Heart left ventricle (tissue), 16 donors: ENCODE measurements around the gene C1orf21. TPM values are rescaled to one million over a fixed set of nuclear protein-coding genes. Genes with fewer than 3 reads are reported as not detected.

ENCODE experiments used
- ATAC-seq, 4 donors: fragments of 200-7000 bp; cut with Tn5 transposase; one replicate each; pipeline ENCODE4 v1.9.1; 2020 to 2022; ENCODE audit warnings: moderate library complexity in 4 of 4, mild to moderate bottlenecking in 3 of 4, moderate number of reproducible peaks in 1 of 4
- DNase-seq, 5 donors: peaks; one replicate each; pipeline ENCODE4 v3.0.0-alpha.2; 2020
- H3K27ac ChIP-seq, 12 donors: fragments of 200-600 bp; sonication (generic) in 4 of 12; one replicate each; pipeline versions ENCODE4 v1.5.0 to v1.8.0; 2016 to 2022; ENCODE audit warnings: mild to moderate bottlenecking in 2 of 12
- H3K27me3 ChIP-seq, 9 donors: fragments of 200-600 bp; sonication (generic) in 2 of 9; one replicate each; pipeline versions ENCODE4 v1.5.1 to v1.8.0; 2016 to 2022; ENCODE audit warnings: mild to moderate bottlenecking in 3 of 9
- H3K36me3 ChIP-seq, 9 donors: fragments of 200-600 bp; sonication (generic) in 2 of 9; one replicate each; pipeline versions ENCODE4 v1.5.0 to v1.8.0; 2018 to 2022; ENCODE audit warnings: mild to moderate bottlenecking in 2 of 9
- H3K4me1 ChIP-seq, 12 donors: fragments of 200-600 bp; sonication (generic) in 4 of 12; one replicate each; pipeline versions ENCODE4 v1.5.0 to v1.8.0; 2016 to 2022; ENCODE audit warnings: mild to moderate bottlenecking in 3 of 12
- H3K4me3 ChIP-seq, 12 donors: fragments of 200-600 bp; sonication (generic) in 4 of 12; one replicate each; pipeline versions ENCODE4 v1.5.0 to v1.8.0; 2017 to 2022; ENCODE audit warnings: mild to moderate bottlenecking in 9 of 12, moderate library complexity in 4 of 12
- H3K9me3 ChIP-seq, 12 donors: fragments of 200-600 bp; sonication (generic) in 4 of 12; one replicate each; pipeline versions ENCODE4 v1.5.0 to v1.8.0; 2016 to 2022; ENCODE audit warnings: mild to moderate bottlenecking in 1 of 12
- POLR2A ChIP-seq, 2 donors: fragments of 450-650 bp; IDR thresholded peaks; one replicate each; pipeline ENCODE4 v1.6.1; 2017; ENCODE audit warnings: antibody characterized with exemption in 2 of 2, mild to moderate bottlenecking in 2 of 2, moderate library complexity in 2 of 2
- WGBS, 4 donors: extraction: QIAGEN DNeasy Blood & Tissue Kit in 2 of 4; methylation state at CpG; one replicate each; pipeline versions ENCODE4 v1.1.5 to v1.1.7; 2013 to 2018; 5-methylcytosine and 5-hydroxymethylcytosine counted together
- intact Hi-C, 10 donors: fragments of 100-400 bp; cut with DNase I; formaldehyde crosslinking; loops; one replicate each; pipeline versions ENCODE4 v1.11.1 to v1.14.2; 2022
- polyA plus RNA-seq, 2 donors: library from polyadenylated mRNA; stranded (reverse); fragments of 200-250 nt; gene quantifications; one replicate each; pipeline ENCODE4 v1.2.3, GENCODE V29; 2013
- total RNA-seq, 9 donors: library from RNA; depleted of rRNA in 2 of 9; stranded (reverse); fragments of >200 nt in 2 of 9; fragmentation: NEBNext Ultra II Directional in 3 of 9; extraction: Animal tissue kit (Norgen Biotek cat#: 25700) in 3 of 9; gene quantifications; one replicate each; pipeline versions ENCODE4 v1.1.0 to v1.2.4, GENCODE V29; 2016 to 2023
- TF ChIP-seq, protein P1 (sequence below), 12 donors: fragments of 200-600 bp; sonication (generic) in 4 of 12; IDR thresholded peaks; one replicate each; pipeline versions ENCODE4 v1.5.0 to v1.8.0; 2018 to 2022; ENCODE audit warnings: antibody characterized with exemption in 12 of 12, mild to moderate bottlenecking in 5 of 12
- donor health status: ischemic (EF 13 %, LVEDD 7.1; RV severe dilation, severe dysfunction).
- donor health status: healthy with polysubstance abuse.
- donor health status: DM: no; HTN: yes; CAD: no.
- donor health status: DM: no; HTN: no; CAD: no.
- donor health status: ischemic (EF 25% LVEDD 6.9; RV normal size, moderate dysfunction).
- donor health status: ischemic (EF 25% LVEDD 5.7; RV mildly dilated, moderate dysfunction).
- donor health status: healthy.
- donor health status: DM: yes; HTN: yes; CAD: no.
- donor health status: ischemic (EF 35%, LVEDD 5.7; RV mildly dilated, moderate dysfunction).
- donor health status: nonischemic (EF 11% LVEDD 7.7; RV severe dilation, severe dysfunction).
- donor health status: DM: yes; HTN: yes; CAD: no.
- donor health status: PGD.
- donor health status: ischemic (EF 29% LVEDD 5.4; RV normal size, mild dysfunction).
- donor health status: nonischemic (EF 23%, LVEDD 6.1; RV moderate dilation, normal function).

C1orf21 gene
- total and polyA plus RNA-seq, 11 donors = 32.0 to 81.3 (median 68.4) TPM

DNA sequence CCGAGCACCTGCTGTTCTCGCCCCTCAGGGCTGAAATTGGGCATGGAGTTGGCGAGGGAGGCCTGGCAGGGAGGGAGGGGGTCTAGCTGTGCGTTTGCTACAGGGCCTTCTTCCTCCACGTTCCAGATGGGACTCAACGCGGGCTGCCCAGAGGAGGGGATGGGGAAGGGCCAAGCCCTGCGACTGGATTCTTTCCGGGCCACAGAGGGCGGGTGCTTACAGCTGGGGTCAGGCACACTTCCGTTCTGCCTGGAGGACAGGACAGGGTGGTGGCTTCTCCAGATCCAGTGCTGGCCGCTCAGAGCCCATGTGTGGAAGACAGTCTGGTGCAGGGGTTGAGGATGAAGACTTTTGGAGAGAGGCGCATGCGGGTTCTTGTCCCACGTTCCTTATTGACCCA, 277.8 kb downstream of the C1orf21 start:
- peak overlapping the region in 5 of 12 donors; percentile 44 to 50 (median 47) for H3K4me3 ChIP-seq
- peaks cover 0 to 13% (median 10%) of the 10 kb centered on the region in 12 donors for H3K4me1 ChIP-seq
- H3K36me3 ChIP-seq = no peaks in the 10 kb centered on the region
- peak in 1 of 5 donors; percentile 63 for DNase-seq
- intact Hi-C loops = loop anchor here (1.0 to 10.0 kb wide), 20 partner anchors 42 to 590 kb away; partner anchors contain the start of gene C1orf21 (in 7 of the 10)
- TF ChIP-seq, protein P1, sequence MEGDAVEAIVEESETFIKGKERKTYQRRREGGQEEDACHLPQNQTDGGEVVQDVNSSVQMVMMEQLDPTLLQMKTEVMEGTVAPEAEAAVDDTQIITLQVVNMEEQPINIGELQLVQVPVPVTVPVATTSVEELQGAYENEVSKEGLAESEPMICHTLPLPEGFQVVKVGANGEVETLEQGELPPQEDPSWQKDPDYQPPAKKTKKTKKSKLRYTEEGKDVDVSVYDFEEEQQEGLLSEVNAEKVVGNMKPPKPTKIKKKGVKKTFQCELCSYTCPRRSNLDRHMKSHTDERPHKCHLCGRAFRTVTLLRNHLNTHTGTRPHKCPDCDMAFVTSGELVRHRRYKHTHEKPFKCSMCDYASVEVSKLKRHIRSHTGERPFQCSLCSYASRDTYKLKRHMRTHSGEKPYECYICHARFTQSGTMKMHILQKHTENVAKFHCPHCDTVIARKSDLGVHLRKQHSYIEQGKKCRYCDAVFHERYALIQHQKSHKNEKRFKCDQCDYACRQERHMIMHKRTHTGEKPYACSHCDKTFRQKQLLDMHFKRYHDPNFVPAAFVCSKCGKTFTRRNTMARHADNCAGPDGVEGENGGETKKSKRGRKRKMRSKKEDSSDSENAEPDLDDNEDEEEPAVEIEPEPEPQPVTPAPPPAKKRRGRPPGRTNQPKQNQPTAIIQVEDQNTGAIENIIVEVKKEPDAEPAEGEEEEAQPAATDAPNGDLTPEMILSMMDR (IDR thresholded peaks at IDR 0.05) = no peak
- no peak for TF ChIP-seq POLR2A (IDR thresholded peaks at IDR 0.05)
- peak; percentile 7 to 18 (median 15) for ATAC-seq
- WGBS, 4 donors = 73 to 77% (median 75%) methylated on average over 12 to 15 of the region's 15 CpGs
- H3K9me3 ChIP-seq = no peaks in the 10 kb centered on the region
- peak overlapping the region in 4 of 12 donors; percentile 19 to 58 (median 45) for H3K27ac ChIP-seq
- H3K27me3 ChIP-seq = no peaks in the 10 kb centered on the region

DNA sequence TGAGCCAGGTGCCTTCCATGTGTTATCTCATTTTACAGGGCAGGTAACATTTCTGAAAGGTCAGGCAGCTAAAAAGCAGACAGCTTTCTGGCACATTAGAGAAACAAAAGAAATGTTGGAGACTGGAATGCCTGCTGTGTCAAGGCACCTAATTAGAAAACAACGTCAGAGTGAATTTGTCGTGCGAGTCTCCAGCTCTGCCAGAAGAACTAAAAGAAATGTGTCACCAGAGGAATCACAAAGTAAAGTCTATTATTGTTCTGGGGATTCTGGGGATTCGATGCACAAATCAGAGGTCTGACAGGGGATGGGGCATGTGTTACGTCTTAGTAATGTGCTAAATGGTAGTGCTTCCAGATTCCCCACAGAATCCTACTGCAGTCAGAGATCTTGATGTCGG, 278.5 kb downstream of the C1orf21 start:
- 80 to 84% (median 81%) methylated on average over 6 of the region's 6 CpGs for WGBS, 4 donors
- no peak for ATAC-seq
- H3K27ac ChIP-seq = no peak overlapping the region
- peaks cover 0 to 13% (median 10%) of the 10 kb centered on the region in 12 donors for H3K4me1 ChIP-seq
- TF ChIP-seq, protein P1 (IDR thresholded peaks at IDR 0.05) = no peak
- TF ChIP-seq POLR2A (IDR thresholded peaks at IDR 0.05) = no peak
- H3K36me3 ChIP-seq = no peaks in the 10 kb centered on the region
- no peaks in the 10 kb centered on the region for H3K27me3 ChIP-seq
- intact Hi-C loops = loop anchor here in 9 of 10 donors (2.0 to 10.0 kb wide), 10 partner anchors 171 to 591 kb away; partner anchors contain the start of gene C1orf21 (in 1 of the 9)
- DNase-seq = no peak
- H3K9me3 ChIP-seq = no peaks in the 10 kb centered on the region
- H3K4me3 ChIP-seq = no peak overlapping the region

DNA sequence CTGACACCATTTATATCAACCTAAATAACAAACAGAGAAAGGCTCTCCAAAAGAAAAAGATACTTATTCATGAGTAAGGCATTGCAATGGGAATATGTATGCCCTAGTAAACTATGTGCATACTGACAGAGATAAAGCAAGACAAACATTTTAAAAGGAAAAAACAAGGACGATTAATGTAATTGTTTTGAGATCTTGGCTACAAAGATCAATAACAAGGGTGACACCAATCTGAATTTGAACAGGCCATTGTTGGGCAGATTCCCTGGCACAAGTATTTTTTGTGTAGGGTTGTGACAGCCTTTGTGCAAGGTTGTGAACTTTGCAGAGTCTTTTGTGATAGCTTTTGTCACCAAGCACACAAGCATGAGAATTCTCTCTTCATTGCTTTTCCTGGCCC, 282.6 kb downstream of the C1orf21 start:
- intact Hi-C loops = loop anchor here in 8 of 10 donors (10.0 kb wide), 7 partner anchors 175 to 595 kb away; partner anchors contain the start of gene C1orf21 (in 1 of the 8)
- Histone ChIP-seq H3K9me3 (no peaks in the 10 kb centered on the region), H3K27ac (no peak overlapping the region), H3K4me3 (no peak overlapping the region), H3K27me3 (no peaks in the 10 kb centered on the region), H3K4me1 (peaks cover 0 to 3% (median under 1%) of the 10 kb centered on the region in 12 donors), H3K36me3 (no peaks in the 10 kb centered on the region)
- DNase-seq = no peak
- 78 to 83% (median 80%) methylated on average over 1 of the region's 1 CpG for WGBS, 4 donors
- no peak for ATAC-seq
- TF ChIP-seq, protein P1 (IDR thresholded peaks at IDR 0.05) = no peak
- TF ChIP-seq POLR2A (IDR thresholded peaks at IDR 0.05) = no peak

DNA sequence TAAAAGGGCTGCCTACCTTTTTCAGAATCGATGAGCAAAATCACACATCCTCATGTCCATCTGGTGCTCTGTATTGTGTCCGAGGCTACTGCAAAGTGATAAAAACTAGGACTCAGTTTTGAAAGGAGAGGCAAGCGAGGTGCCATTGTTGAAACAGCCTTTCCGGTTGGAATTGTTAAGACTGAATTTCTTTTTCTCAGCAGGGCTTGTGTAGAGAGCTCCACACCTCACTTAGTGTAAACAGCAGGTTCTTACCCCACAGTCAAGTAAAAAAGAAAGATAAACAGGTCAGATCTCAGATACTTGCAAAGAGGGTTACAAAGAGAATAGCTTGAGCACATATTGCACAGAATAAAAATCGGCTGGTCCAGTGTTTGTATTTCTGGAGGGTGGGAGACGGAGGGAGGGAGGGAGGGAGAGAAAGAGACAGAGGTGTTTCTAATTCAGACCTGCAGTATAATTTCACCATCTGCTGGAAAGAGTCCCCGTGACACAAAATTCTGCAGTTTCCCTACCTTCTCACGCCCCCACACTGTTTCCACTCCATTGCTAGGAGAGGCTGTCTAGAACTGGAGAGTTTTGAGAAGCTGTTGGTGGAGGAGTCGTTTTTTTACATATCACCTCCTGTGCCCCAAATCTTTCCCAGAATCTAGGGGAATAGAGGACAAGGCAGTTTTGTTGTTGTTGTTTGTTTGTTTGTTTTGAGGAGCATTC, 285.3 kb downstream of the C1orf21 start:
- no peaks in the 10 kb centered on the region for H3K36me3 ChIP-seq
- WGBS, 4 donors = 74 to 83% (median 78%) methylated on average over 9 of the region's 9 CpGs
- ATAC-seq = no peak
- TF ChIP-seq POLR2A (IDR thresholded peaks at IDR 0.05) = no peak
- TF ChIP-seq, protein P1 (IDR thresholded peaks at IDR 0.05) = no peak
- no peak overlapping the region for H3K4me3 ChIP-seq
- DNase-seq = no peak
- no peak overlapping the region for H3K27ac ChIP-seq
- intact Hi-C loops = no loop called here
- H3K27me3 ChIP-seq = no peaks in the 10 kb centered on the region
- H3K4me1 ChIP-seq = no peaks in the 10 kb centered on the region
- H3K9me3 ChIP-seq = no peaks in the 10 kb centered on the region
